Eye (tissue), 1 donor: Measurements from ENCODE around the gene UGGT2.
"Not testable (repeated sequence)": the region's sequence is repeated elsewhere in the genome, so short reads cannot be mapped to it uniquely, and the experiment has no call there.

ENCODE experiments used
- DNase-seq: peaks from one replicate; pipeline ENCODE4 v3.0.0-alpha.2; 2015

UGGT2 gene

DNA sequence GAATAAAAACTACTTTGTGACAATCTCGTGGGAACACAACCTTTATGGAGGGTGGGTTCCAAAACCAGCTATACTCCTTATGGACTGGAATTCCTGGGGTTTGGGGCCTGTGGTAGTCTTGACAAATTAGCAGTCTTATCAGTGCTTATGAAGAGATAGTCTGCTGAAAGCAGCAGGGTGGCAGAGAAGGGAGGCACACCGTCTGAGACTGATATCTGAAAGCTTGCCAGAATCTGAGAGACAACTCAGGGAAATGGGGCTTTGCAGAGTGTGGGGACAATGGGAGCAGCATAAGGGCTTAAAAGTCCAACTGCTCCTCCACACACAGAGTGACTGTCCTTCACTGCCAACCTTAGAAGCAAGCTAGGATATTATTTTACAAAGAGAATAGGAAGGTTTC is 95.9 kb downstream of the UGGT2 start:
- DNase-seq: no peak

DNA sequence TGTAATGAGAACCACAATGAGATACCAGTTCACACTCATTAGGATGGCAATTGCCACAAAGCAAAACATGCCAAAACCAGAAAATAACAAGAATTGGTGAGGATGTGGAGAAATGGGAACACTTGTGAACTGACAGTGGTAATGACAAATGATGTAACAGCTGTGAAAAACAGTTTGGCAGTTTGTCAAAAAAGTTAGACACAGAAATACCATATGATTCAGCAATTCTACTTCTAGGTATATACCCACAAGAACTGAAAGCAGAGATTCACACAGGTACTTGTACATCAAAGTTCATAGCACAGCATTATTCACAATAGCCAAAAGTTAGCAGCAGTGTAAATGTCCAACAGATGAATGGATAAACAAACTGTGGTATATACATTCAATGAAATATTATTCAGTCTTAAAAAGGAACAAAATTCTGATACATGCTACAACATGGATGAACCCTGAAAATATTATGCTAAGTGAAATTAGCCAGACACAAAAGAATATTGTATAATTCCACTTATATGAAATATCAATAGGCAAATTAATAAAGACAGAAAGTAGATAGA is 96.5 kb downstream of the UGGT2 start:
- no peak for DNase-seq

DNA sequence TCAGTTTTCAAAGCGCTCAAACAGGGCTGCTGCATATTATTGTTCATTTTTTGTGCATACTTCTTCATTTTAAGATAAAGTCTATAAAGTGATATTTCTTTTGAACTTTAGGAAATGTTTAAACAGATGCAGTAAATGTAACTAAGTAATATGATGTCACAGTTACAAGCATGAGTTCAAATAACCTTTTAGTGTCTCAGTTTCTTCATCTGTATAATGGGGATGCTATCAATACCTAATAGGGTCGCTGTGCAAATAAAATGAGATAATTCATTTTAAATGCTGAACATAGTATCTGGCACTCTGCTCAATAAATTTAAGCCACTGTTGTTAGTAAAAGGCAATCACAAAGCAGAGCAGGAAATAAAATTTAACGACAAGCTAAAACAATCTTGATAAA is 97.5 kb downstream of the UGGT2 start:
- no peak for DNase-seq

DNA sequence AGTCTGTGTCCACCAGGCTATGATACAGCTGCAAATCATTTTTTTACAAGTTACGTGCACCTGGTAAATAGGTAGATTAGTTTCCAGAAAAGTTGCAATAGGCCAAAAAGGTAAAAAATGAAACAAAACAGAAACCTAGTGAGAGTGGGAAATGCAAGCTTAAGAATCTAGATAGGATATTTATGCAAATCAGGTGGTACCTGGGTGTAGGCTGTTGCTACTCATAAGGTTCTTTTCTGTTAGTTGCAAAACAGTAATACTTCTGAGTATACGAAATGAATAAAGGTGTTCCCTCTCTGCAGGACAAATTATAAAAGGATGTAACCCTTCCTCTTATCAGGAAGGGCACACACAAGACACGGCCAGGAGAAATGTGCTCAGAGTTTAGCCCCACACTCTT is 97.9 kb downstream of the UGGT2 start:
- no peak for DNase-seq

DNA sequence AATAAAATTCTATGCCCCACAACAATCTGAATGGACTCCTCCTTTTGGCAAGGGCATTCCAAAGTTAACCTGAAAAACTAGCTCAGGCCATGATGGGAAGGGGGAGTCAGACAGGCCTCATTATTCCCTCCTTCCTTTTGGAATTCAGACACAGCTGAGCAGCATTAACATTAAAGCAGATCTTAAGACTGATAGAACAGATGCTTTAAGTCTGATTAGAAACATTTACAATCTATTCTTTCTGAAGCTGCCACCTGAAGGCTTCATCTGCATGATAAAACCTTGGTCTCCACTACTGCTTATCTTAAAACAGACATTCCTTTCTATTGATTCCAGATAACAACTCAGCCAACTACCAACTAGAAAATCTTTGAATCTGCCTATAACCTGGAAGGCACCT is 98.9 kb downstream of the UGGT2 start:
- DNase-seq: no peak

DNA sequence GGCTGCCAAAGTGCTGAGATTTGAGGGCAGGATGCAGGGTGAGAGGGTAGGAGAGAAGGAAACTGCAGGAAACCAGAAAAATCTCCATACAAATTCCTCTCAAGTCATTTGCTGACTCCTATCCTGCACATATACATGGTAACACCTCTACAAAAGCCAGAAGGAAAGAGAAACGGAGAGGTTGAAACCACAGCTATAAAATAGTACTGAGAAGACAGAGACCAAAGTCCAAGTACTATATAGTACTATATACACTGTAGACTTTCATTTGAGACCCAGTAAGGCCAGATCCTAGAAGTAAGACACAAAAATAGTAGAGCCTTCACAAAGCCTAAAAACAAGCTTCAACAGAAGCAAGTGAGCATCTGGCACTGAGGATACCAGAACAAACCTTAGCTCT is 103.1 kb downstream of the UGGT2 start:
- no peak for DNase-seq

DNA sequence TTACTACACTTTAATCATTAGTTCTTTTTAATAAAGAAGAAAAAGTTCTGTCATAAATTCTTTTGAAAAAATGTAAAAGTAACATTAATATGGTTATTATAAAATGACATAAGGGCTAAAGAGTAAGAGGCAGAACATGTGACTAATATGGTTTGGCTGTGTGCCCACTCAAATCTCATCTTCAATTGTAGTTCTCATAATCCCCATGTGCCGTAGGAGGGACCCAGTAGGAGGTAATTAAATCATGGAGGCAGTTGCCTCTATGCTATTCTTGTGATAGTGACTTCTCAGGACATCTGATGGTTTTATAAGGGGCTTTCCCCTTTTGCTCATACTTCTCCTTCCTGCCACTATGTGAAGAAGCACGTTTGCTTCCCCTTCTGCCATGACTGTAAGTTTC is 104.5 kb downstream of the UGGT2 start:
- DNase-seq: no peak

- DNase-seq: no peak
These were observed 115.4 kb downstream of the UGGT2 start for GRCh38 chr13:95937714-95938320.

GRCh38 chr13:95931300-95932025 is 121.7 kb downstream of the UGGT2 start:
- no peak for DNase-seq

DNA sequence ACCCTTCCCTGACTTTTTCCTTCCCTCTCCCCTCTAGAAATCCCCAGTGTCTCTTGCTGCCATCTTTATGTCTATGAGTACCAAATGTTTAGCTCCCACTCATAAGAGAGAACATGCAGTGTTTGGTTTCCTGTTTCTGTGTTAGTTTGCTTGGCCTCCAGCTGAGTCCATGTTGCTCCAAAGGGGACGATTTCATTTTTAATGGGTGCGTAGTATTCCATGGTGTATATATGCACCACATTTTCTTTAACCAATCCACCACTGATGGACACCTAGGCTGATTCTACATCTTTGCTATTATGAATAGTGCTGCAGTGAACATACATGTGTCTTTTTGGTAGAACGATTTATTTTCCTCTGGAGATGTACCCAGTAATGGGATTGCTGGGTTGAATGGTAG is 123.8 kb downstream of the UGGT2 start:
- DNase-seq: no peak

- not testable (repeated sequence) for DNase-seq
These were observed 124.8 kb downstream of the UGGT2 start for GRCh38 chr13:95928367-95928906.

DNA sequence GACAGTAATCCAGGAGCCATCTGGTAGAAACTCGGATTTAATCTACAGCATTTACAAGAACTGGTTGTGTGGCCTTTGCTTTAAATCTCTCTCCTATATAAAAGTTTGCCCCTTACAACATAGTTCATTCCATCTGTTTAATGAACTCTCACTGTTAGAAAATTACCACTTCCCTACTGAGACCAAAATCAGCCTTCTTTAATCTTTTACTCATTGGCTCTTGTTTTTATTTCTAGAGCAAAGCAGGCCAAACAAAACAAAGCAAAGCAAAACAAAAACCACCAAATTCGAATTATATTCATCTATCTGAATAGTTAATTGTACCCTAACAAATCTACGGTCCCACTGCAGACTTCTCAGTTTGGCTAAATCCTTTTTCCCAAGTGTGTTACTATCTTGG is 127.0 kb downstream of the UGGT2 start:
- DNase-seq: no peak

- no peak for DNase-seq
These were observed 128.7 kb downstream of the UGGT2 start for GRCh38 chr13:95924389-95924994.

GRCh38 chr13:95921485-95921884 is 131.7 kb downstream of the UGGT2 start:
- no peak for DNase-seq

DNA sequence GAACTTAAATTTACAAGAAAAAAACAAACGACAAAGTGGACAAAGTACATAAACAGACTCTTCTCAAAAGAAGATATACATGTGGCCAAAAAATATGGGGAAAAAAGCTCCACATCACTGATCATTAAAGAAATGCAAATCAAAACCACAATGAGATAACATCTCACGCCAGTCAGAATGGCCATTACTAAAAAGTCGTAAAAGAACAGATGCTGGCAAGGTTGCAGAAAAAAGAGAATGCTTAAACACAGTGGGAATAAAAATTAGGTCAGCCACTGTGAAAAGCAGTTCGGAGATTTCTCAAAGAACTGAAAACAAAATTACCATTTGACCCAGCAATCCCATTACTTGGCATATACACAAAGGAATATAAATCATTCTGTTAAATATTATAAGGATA is 132.7 kb downstream of the UGGT2 start:
- no peak for DNase-seq

DNA sequence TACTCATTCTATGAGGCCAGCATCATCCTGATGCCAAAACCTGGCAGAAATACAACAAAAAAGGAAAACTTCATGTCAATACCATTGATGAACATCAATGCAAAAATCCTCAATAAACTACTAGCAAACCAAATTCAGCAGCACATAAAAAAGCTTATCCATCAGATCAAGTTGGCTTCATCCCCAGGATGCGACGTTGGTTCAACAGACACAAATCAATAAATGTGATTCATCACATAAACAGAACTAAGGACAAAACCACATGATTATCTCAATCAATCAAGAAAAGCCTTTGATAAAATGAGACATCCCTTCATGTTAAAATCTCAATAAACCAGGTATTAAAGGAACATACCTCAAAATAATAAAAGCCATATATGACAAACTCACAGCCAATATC is 134.3 kb downstream of the UGGT2 start:
- DNase-seq: no peak

GRCh38 chr13:95914991-95915501 is 138.2 kb downstream of the UGGT2 start:
- no peak for DNase-seq

DNA sequence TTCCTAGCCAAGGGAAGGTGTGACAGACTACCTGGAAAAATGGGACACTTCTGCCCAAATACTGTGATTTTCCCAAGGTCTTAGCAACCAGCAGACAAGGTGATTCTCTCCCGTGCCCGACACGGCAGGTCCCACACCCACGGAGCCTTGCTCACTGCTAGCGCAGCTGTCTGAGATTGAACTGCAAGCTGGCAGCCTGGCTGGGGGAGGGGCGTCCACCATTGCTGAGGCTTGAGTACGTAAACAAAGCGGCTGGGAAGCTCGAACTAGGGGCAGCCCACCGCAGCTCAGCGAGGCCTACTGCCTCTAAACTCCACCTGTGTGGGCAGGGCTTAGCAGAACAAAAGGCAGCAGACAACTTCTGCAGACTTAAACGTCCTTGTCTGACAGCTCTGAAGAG is 146.2 kb downstream of the UGGT2 start:
- DNase-seq: no peak

GRCh38 chr13:95903569-95903968 is 149.6 kb downstream of the UGGT2 start:
- DNase-seq: no peak

GRCh38 chr13:95902741-95903140 is 150.5 kb downstream of the UGGT2 start:
- DNase-seq: no peak

GRCh38 chr13:95898256-95898655 is 154.9 kb downstream of the UGGT2 start:
- no peak for DNase-seq

DNA sequence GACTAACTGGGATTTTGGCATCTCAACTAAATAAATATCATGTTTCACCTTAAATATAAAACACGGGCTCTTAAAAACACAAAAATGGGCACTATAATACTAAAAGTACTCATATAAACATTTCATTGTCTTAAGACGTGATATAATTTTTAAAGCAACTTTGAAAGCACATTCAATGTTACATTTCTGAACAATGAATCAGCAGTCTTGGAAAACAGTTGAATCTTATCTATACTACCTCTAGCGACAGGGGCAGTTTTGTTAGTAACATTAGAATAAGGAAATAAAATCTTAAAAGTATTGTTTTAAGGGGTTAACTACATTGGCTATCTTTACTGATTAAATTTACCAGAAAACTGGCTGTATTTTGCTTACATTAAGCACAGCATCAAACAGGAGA is 156.9 kb downstream of the UGGT2 start:
- no peak for DNase-seq

- DNase-seq: peak; percentile 4
These were observed 159.3 kb downstream of the UGGT2 start for GRCh38 chr13:95893861-95894260.

GRCh38 chr13:95882121-95882520 is 171.1 kb downstream of the UGGT2 start:
- DNase-seq: no peak
